Urothelium cell line (cell line): ENCODE data around the gene HIPK3.
"Not testable (repeated sequence)": the region's sequence is repeated elsewhere in the genome, so short reads cannot be mapped to it uniquely, and the experiment has no call there.

Source experiments
- DNase-seq: peaks from one replicate; pipeline ENCODE4 v3.0.0; 2011; ENCODE audit warnings: low spot score, mixed read lengths
- FAIRE-seq: peaks from 2 replicates; lab custom pipeline; 2011; peaks lifted over from hg19 to GRCh38; lab: Jason Lieb, UNC

Gene HIPK3

GRCh38 chr11:33258631-33259205 is 1.5 kb downstream of the HIPK3 start:
- FAIRE-seq (no peak), DNase-seq (no peak)

GRCh38 chr11:33259869-33260268 is 2.7 kb downstream of the HIPK3 start:
- DNase-seq (no peak), FAIRE-seq (no peak)

GRCh38 chr11:33261350-33261749 is 4.2 kb downstream of the HIPK3 start:
- FAIRE-seq, DNase-seq: not testable (repeated sequence)

- FAIRE-seq (no peak), DNase-seq (no peak)
Observed at GRCh38 chr11:33262011-33262645, 4.9 kb downstream of the HIPK3 start.

GRCh38 chr11:33263549-33263948 is 6.4 kb downstream of the HIPK3 start:
- no peak for FAIRE-seq

GRCh38 chr11:33264926-33265325 is 7.7 kb downstream of the HIPK3 start:
- DNase-seq (no peak), FAIRE-seq (no peak)

More at GRCh38 chr11:33263549-33263948, 6.4 kb downstream of the HIPK3 start:
- no peak for DNase-seq

GRCh38 chr11:33266393-33267215 is 9.4 kb downstream of the HIPK3 start:
- FAIRE-seq (no peak), DNase-seq (no peak)

GRCh38 chr11:33268945-33269540 is 11.9 kb downstream of the HIPK3 start:
- DNase-seq (no peak), FAIRE-seq (no peak)

GRCh38 chr11:33269822-33270221 is 12.6 kb downstream of the HIPK3 start:
- DNase-seq = no peak
- no peak for FAIRE-seq

- DNase-seq = no peak
- FAIRE-seq = no peak
Observed at GRCh38 chr11:33271059-33271458, 13.9 kb downstream of the HIPK3 start.

GRCh38 chr11:33272338-33273107 is 15.3 kb downstream of the HIPK3 start:
- no peak for DNase-seq
- no peak for FAIRE-seq

- no peak for DNase-seq
- FAIRE-seq = no peak
Observed at GRCh38 chr11:33273656-33274055, 16.5 kb downstream of the HIPK3 start.

- no peak for FAIRE-seq
- no peak for DNase-seq
Observed at GRCh38 chr11:33280411-33280810, 23.2 kb downstream of the HIPK3 start.

GRCh38 chr11:33281758-33282157 is 24.6 kb downstream of the HIPK3 start:
- FAIRE-seq = no peak

GRCh38 chr11:33284818-33285217 is 27.6 kb downstream of the HIPK3 start:
- FAIRE-seq (no peak), DNase-seq (no peak)

More at GRCh38 chr11:33281758-33282157, 24.6 kb downstream of the HIPK3 start:
- no peak for DNase-seq

GRCh38 chr11:33290319-33290718 is 33.1 kb downstream of the HIPK3 start:
- no peak for FAIRE-seq

GRCh38 chr11:33291004-33291777 is 34.0 kb downstream of the HIPK3 start:
- FAIRE-seq = no peak
- no peak for DNase-seq

More at GRCh38 chr11:33290319-33290718, 33.1 kb downstream of the HIPK3 start:
- DNase-seq = no peak

- no peak for FAIRE-seq
Observed at GRCh38 chr11:33292311-33292710, 35.1 kb downstream of the HIPK3 start.

GRCh38 chr11:33294224-33294623 is 37.0 kb downstream of the HIPK3 start:
- FAIRE-seq (no peak), DNase-seq (no peak)

More at GRCh38 chr11:33292311-33292710, 35.1 kb downstream of the HIPK3 start:
- no peak for DNase-seq

- no peak for FAIRE-seq
Observed at GRCh38 chr11:33294797-33295196, 37.6 kb downstream of the HIPK3 start.

More at GRCh38 chr11:33294797-33295196, 37.6 kb downstream of the HIPK3 start:
- no peak for DNase-seq
